ENCODE results near the gene ELF1.

The ELF1 gene

GRCh38 chr13:40946485-40946884 lies 72.6 kb downstream of the ELF1 start:
- TF ChIP-seq POLR2AphosphoS5 (IDR thresholded peaks at IDR 0.05; ENCODE audit: low read depth, low read length) = no peak
- TF ChIP-seq, protein P1, sequence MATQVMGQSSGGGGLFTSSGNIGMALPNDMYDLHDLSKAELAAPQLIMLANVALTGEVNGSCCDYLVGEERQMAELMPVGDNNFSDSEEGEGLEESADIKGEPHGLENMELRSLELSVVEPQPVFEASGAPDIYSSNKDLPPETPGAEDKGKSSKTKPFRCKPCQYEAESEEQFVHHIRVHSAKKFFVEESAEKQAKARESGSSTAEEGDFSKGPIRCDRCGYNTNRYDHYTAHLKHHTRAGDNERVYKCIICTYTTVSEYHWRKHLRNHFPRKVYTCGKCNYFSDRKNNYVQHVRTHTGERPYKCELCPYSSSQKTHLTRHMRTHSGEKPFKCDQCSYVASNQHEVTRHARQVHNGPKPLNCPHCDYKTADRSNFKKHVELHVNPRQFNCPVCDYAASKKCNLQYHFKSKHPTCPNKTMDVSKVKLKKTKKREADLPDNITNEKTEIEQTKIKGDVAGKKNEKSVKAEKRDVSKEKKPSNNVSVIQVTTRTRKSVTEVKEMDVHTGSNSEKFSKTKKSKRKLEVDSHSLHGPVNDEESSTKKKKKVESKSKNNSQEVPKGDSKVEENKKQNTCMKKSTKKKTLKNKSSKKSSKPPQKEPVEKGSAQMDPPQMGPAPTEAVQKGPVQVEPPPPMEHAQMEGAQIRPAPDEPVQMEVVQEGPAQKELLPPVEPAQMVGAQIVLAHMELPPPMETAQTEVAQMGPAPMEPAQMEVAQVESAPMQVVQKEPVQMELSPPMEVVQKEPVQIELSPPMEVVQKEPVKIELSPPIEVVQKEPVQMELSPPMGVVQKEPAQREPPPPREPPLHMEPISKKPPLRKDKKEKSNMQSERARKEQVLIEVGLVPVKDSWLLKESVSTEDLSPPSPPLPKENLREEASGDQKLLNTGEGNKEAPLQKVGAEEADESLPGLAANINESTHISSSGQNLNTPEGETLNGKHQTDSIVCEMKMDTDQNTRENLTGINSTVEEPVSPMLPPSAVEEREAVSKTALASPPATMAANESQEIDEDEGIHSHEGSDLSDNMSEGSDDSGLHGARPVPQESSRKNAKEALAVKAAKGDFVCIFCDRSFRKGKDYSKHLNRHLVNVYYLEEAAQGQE (IDR thresholded peaks at IDR 0.05; ENCODE audit: insufficient read depth in 1 of 2, low read depth in 2 of 2, low read length in 2 of 2) = no peak

GRCh38 chr13:40943073-40943472 lies 76.0 kb downstream of the ELF1 start:
- TF ChIP-seq, protein P1 (IDR thresholded peaks at IDR 0.05; ENCODE audit: insufficient read depth in 1 of 2, low read depth in 2 of 2, low read length in 2 of 2) = no peak
- no peak for TF ChIP-seq TAF1 (IDR thresholded peaks at IDR 0.05; ENCODE audit: borderline replicate concordance, insufficient read depth, low read length)
- TF ChIP-seq SIN3A (IDR thresholded peaks at IDR 0.05; ENCODE audit: borderline replicate concordance, insufficient read depth, low read length) = no peak
- TF ChIP-seq POLR2AphosphoS5 (IDR thresholded peaks at IDR 0.05; ENCODE audit: low read depth, low read length) = no peak
- TF ChIP-seq FOXP2 (optimal IDR thresholded peaks at IDR 0.05; ENCODE audit: borderline replicate concordance, extremely low read depth, extremely low read length, insufficient read depth) = no peak

GRCh38 chr13:40941581-40941980 lies 77.5 kb downstream of the ELF1 start:
- TF ChIP-seq, protein P1 (IDR thresholded peaks at IDR 0.05; ENCODE audit: insufficient read depth in 1 of 2, low read depth in 2 of 2, low read length in 2 of 2) = no peak
- TF ChIP-seq POLR2AphosphoS5 (IDR thresholded peaks at IDR 0.05; ENCODE audit: low read depth, low read length) = no peak
- TF ChIP-seq TAF1 (IDR thresholded peaks at IDR 0.05; ENCODE audit: borderline replicate concordance, insufficient read depth, low read length) = no peak
- TF ChIP-seq FOXP2 (optimal IDR thresholded peaks at IDR 0.05; ENCODE audit: borderline replicate concordance, extremely low read depth, extremely low read length, insufficient read depth) = no peak
- TF ChIP-seq SIN3A (IDR thresholded peaks at IDR 0.05; ENCODE audit: borderline replicate concordance, insufficient read depth, low read length) = no peak

DNA sequence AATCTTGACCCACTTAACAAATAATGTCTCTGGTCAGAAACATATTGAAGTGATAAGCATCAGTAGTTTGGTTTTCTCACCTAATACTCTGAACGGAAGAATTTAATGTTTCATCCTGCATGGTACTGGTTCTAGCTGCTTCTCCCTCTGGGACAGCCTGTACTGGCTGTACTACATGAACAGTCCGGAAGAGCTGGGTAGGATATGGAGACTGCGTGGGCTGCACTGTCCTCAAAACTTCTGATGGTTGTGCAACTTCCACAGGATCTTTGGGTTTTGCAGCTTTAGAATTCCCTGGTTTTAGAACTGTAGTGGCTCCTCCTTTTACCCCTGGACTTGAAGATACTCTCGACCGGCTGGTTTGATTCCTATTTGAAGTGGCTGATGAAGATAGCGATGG lies 78.3 kb downstream of the ELF1 start:
- TF ChIP-seq TAF1 (IDR thresholded peaks at IDR 0.05; ENCODE audit: borderline replicate concordance, insufficient read depth, low read length) (no peak), FOXP2 (optimal IDR thresholded peaks at IDR 0.05; ENCODE audit: borderline replicate concordance, extremely low read depth, extremely low read length, insufficient read depth) (no peak), SIN3A (IDR thresholded peaks at IDR 0.05; ENCODE audit: borderline replicate concordance, insufficient read depth, low read length) (no peak), POLR2AphosphoS5 (IDR thresholded peaks at IDR 0.05; ENCODE audit: low read depth, low read length) (no peak)
- TF ChIP-seq, protein P1 (IDR thresholded peaks at IDR 0.05; ENCODE audit: insufficient read depth in 1 of 2, low read depth in 2 of 2, low read length in 2 of 2) = no peak

DNA sequence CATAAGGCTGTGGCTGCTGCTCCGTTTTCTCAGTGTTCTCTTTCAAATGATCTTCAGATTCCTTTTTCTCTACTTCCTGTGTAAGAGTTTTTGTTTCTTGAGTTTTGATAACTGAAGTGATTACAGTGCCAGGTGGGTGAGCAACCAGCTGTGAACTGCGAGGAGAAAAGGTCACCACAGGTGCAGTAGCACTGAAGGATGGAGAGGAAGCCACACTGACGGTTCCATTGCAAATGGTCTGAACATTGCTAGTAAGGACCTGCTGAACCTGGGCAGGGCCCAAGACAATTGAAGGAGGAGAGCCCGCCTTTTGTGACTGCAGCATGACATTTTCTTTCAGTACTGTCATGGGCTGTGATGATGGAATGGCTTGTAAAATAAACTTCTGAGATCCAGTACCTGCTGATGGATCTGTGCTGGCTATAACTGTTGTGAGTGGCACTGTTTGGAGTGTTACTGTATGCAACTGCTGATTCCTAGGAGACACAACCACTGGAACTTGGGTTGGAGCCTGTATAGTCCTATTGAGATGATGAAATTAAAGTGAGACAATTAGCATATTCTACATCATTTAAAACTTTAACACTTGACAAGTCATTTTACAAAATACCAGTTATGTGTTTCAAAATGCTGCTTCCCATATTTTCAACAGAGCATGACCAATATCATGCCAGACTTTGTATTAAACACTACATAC lies 85.5 kb downstream of the ELF1 start:
- TF ChIP-seq TAF1 (IDR thresholded peaks at IDR 0.05; ENCODE audit: borderline replicate concordance, insufficient read depth, low read length) = no peak
- TF ChIP-seq FOXP2 (optimal IDR thresholded peaks at IDR 0.05; ENCODE audit: borderline replicate concordance, extremely low read depth, extremely low read length, insufficient read depth) = no peak
- TF ChIP-seq POLR2AphosphoS5 (IDR thresholded peaks at IDR 0.05; ENCODE audit: low read depth, low read length) = no peak
- TF ChIP-seq, protein P1 (IDR thresholded peaks at IDR 0.05; ENCODE audit: insufficient read depth in 1 of 2, low read depth in 2 of 2, low read length in 2 of 2) = no peak
- TF ChIP-seq SIN3A (IDR thresholded peaks at IDR 0.05; ENCODE audit: borderline replicate concordance, insufficient read depth, low read length) = no peak
